HepG2 (cell line): Measurements from ENCODE around the gene GSTT2B.

Experiments used
- RAD21 ChIP-seq: fragments of 450-650 bp; formaldehyde crosslinking; IDR thresholded peaks from 2 replicates; pipeline ENCODE4 v1.5.0; 2020; ENCODE audit warnings: mild to moderate bottlenecking
- ZFP82 ChIP-seq: sonication (generic); formaldehyde crosslinking; IDR thresholded peaks from 2 replicates; pipeline ENCODE4 v1.5.1; 2020; ENCODE audit warnings: mild to moderate bottlenecking, missing genetic modification reagents, borderline replicate concordance
- ZNF44 ChIP-seq: sonication (generic); formaldehyde crosslinking; IDR thresholded peaks from 2 replicates; pipeline ENCODE4 v1.5.1; 2020; ENCODE audit warnings: mild to moderate bottlenecking, missing genetic modification reagents
- TF ChIP-seq, protein P1 (sequence below), 2 experiments: IDR thresholded peaks; 2 replicates each; pipeline ENCODE4 v1.6.1; 2011 to 2012; ENCODE audit warnings: low read length in 2 of 2, borderline replicate concordance in 1 of 2, low read depth in 1 of 2, mild to moderate bottlenecking in 1 of 2, moderate library complexity in 1 of 2

DNA sequence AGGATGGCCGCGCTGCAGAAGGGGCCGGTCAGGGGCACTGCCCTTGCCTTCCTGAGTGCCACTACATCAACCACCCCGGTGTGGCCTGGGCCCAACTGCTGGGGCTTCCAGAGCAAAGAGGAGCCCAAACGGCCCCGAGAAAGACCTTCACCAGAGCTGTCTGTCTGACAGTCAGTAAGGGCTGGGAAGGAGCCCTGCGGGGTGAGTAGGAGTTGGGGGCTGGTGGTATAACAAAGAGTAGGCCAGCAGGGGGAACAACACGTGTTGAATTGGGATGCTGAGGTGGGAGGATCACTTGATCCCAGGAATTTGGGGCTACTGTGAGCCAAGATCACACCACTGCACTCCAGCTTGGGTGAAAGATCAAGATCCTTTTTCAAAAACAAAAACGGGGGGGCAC, 40.3 kb upstream of the GSTT2B start:
- TF ChIP-seq ZFP82 (no peak), ZNF44 (CRISPR knock-in tag) (no peak), RAD21 (CRISPR knock-in tag) (no peak)
- TF ChIP-seq, protein P1, sequence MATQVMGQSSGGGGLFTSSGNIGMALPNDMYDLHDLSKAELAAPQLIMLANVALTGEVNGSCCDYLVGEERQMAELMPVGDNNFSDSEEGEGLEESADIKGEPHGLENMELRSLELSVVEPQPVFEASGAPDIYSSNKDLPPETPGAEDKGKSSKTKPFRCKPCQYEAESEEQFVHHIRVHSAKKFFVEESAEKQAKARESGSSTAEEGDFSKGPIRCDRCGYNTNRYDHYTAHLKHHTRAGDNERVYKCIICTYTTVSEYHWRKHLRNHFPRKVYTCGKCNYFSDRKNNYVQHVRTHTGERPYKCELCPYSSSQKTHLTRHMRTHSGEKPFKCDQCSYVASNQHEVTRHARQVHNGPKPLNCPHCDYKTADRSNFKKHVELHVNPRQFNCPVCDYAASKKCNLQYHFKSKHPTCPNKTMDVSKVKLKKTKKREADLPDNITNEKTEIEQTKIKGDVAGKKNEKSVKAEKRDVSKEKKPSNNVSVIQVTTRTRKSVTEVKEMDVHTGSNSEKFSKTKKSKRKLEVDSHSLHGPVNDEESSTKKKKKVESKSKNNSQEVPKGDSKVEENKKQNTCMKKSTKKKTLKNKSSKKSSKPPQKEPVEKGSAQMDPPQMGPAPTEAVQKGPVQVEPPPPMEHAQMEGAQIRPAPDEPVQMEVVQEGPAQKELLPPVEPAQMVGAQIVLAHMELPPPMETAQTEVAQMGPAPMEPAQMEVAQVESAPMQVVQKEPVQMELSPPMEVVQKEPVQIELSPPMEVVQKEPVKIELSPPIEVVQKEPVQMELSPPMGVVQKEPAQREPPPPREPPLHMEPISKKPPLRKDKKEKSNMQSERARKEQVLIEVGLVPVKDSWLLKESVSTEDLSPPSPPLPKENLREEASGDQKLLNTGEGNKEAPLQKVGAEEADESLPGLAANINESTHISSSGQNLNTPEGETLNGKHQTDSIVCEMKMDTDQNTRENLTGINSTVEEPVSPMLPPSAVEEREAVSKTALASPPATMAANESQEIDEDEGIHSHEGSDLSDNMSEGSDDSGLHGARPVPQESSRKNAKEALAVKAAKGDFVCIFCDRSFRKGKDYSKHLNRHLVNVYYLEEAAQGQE (IDR thresholded peaks at IDR 0.05; ENCODE audit: borderline replicate concordance in 1 of 2, low read depth in 1 of 2, low read length in 2 of 2), result no peak
